ENCODE data around the gene MTFR1L.

MTFR1L gene

GRCh38 chr1:25815208-25816111, 4.3 kb upstream of the MTFR1L start:
- no peak for DNase-seq (ENCODE audit: low spot score)
- no peak for TF ChIP-seq CTCF (IDR thresholded peaks at IDR 0.05; ENCODE audit: borderline replicate concordance, control extremely low read depth, extremely low read depth, insufficient read depth, missing control alignments)
- in situ Hi-C loops (cut with MboI; ENCODE audit: low sequenced_read_pairs, unreplicated experiment), result loop anchor here (25.0 kb wide), 1 partner anchor 403 kb away; the partner anchor contains the start of gene RHCE

GRCh38 chr1:25816112-25816718, 3.5 kb upstream of the MTFR1L start:
- DNase-seq (ENCODE audit: low spot score), result no peak
- in situ Hi-C loops (cut with MboI; ENCODE audit: low sequenced_read_pairs, unreplicated experiment), result loop anchor here (25.0 kb wide), 1 partner anchor 404 kb away; the partner anchor contains the start of gene RHCE

DNA sequence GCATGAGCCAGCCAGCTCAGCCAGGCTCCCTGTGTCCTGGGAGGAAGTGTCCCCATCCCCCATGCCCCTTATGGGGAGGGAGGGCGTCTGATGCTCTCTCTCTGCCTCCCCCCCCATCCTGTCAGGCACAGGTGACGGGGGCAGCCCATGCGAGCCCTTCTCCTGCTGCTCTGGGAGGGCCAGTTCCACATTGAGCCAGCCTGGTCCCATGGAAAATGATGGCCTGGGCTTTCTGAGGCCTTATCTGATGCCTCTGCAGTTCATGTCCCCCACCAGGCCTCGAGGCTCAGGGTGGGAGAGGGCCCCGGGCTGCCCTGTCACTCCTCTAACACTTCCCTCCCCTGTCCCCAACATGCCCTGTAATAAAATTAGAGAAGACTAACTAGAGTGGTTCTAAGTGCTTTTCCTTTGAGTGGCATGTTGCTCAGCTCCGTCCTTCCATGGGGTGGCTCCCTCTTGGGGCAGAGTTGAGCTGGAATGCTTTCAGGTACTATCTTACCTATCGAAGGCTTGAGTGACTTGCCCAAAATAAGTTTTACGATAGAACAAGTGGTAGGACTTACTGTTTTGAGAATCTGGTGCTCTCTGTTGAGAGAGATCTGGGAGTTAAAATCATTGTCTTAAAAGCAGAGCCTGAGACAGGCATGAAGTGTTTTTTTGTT, 1.8 kb upstream of the MTFR1L start:
- in situ Hi-C loops (cut with MboI; ENCODE audit: low sequenced_read_pairs, unreplicated experiment), result loop anchor here (25.0 kb wide), 1 partner anchor 406 kb away; the partner anchor contains the start of gene RHCE
- TF ChIP-seq CTCF (IDR thresholded peaks at IDR 0.05; ENCODE audit: borderline replicate concordance, control extremely low read depth, extremely low read depth, insufficient read depth, missing control alignments), result no peak
- DNase-seq (ENCODE audit: low spot score), result no peak

More at GRCh38 chr1:25816112-25816718, 3.5 kb upstream of the MTFR1L start:
- no peak for TF ChIP-seq CTCF (IDR thresholded peaks at IDR 0.05; ENCODE audit: borderline replicate concordance, control extremely low read depth, extremely low read depth, insufficient read depth, missing control alignments)

DNA sequence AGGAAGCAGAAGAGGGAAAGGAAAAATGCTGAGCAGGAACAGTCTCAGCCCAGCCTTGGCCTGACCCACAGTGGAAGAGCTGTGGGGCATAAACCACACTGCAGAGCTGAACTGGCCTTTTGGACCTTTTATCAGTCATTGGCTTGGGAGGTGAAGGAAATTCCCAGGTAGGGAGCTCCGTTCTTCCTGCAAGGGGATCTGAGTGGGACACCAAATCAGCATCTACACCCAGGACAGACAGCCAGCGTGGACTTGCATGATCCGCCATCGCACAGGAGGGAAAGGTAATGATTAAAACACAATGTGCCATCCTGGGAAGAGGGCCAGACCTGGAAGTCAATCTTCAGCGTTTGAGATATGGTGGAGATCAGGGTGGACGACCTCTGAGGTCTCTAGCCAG, 1.2 kb upstream of the MTFR1L start:
- in situ Hi-C loops (cut with MboI; ENCODE audit: low sequenced_read_pairs, unreplicated experiment), result loop anchor here (25.0 kb wide), 1 partner anchor 406 kb away; the partner anchor contains the start of gene RHCE
- DNase-seq (ENCODE audit: low spot score), result no peak
- TF ChIP-seq CTCF (IDR thresholded peaks at IDR 0.05; ENCODE audit: borderline replicate concordance, control extremely low read depth, extremely low read depth, insufficient read depth, missing control alignments), result no peak

- peak; percentile 89 for DNase-seq (ENCODE audit: low spot score)
- in situ Hi-C loops (cut with MboI; ENCODE audit: low sequenced_read_pairs, unreplicated experiment), result loop anchor here (25.0 kb wide), 1 partner anchor 408 kb away; the partner anchor contains the start of gene RHCE
Observed at GRCh38 chr1:25820247-25821111, 725 bp downstream of the MTFR1L start.

More at GRCh38 chr1:25820247-25821111, 725 bp downstream of the MTFR1L start:
- no peak for TF ChIP-seq CTCF (IDR thresholded peaks at IDR 0.05; ENCODE audit: borderline replicate concordance, control extremely low read depth, extremely low read depth, insufficient read depth, missing control alignments)
